ENCODE measurements around the gene MCTP2.

Gene MCTP2

GRCh38 chr15:94323076-94323475 lies 91.7 kb downstream of the MCTP2 start:
- Histone ChIP-seq H3K36me3 (ENCODE audit: insufficient read depth, insufficient read length, low read length) (no peaks in the 10 kb centered on the region), H3K9ac (ENCODE audit: insufficient read length, low read depth) (no peak overlapping the region), H3K4me3 (ENCODE audit: insufficient read length, low read depth) (no peak overlapping the region), H3K27me3 (ENCODE audit: insufficient read depth, insufficient read length) (no peaks in the 10 kb centered on the region), H3K9me3 (ENCODE audit: insufficient read depth, low read length) (no peaks in the 10 kb centered on the region), H3K4me1 (ENCODE audit: insufficient read depth, insufficient read length) (no peaks in the 10 kb centered on the region)
- DNase-seq (ENCODE audit: low read depth, low spot score), result no peak
- TF ChIP-seq SUZ12 (IDR thresholded peaks at IDR 0.05; ENCODE audit: extremely low read depth, insufficient read depth, insufficient read length), result no peak
- TF ChIP-seq ZNF274 (IDR thresholded peaks at IDR 0.05; ENCODE audit: low read depth, low read length), result no peak
- no peak for TF ChIP-seq YY1 (IDR thresholded peaks at IDR 0.05; ENCODE audit: insufficient read depth, insufficient read length)

GRCh38 chr15:94324117-94324826 lies 92.9 kb downstream of the MCTP2 start:
- Histone ChIP-seq H3K4me1 (ENCODE audit: insufficient read depth, insufficient read length) (no peaks in the 10 kb centered on the region), H3K9ac (ENCODE audit: insufficient read length, low read depth) (no peak overlapping the region)

GRCh38 chr15:94324835-94325767 lies 93.7 kb downstream of the MCTP2 start:
- Histone ChIP-seq H3K9me3 (ENCODE audit: insufficient read depth, low read length) (no peaks in the 10 kb centered on the region), H3K4me3 (ENCODE audit: insufficient read length, low read depth) (no peak overlapping the region), H3K9ac (ENCODE audit: insufficient read length, low read depth) (no peak overlapping the region), H3K36me3 (ENCODE audit: insufficient read depth, insufficient read length, low read length) (no peaks in the 10 kb centered on the region), H3K4me1 (ENCODE audit: insufficient read depth, insufficient read length) (no peaks in the 10 kb centered on the region), H3K27me3 (ENCODE audit: insufficient read depth, insufficient read length) (no peaks in the 10 kb centered on the region)
- no peak for TF ChIP-seq SUZ12 (IDR thresholded peaks at IDR 0.05; ENCODE audit: extremely low read depth, insufficient read depth, insufficient read length)
- TF ChIP-seq ZNF274 (IDR thresholded peaks at IDR 0.05; ENCODE audit: low read depth, low read length), result no peak
- TF ChIP-seq YY1 (IDR thresholded peaks at IDR 0.05; ENCODE audit: insufficient read depth, insufficient read length), result no peak
- no peak for DNase-seq (ENCODE audit: low read depth, low spot score)

More at GRCh38 chr15:94324117-94324826, 92.9 kb downstream of the MCTP2 start:
- H3K9me3 ChIP-seq (ENCODE audit: insufficient read depth, low read length), result no peaks in the 10 kb centered on the region
- TF ChIP-seq ZNF274 (IDR thresholded peaks at IDR 0.05; ENCODE audit: low read depth, low read length) (no peak), YY1 (IDR thresholded peaks at IDR 0.05; ENCODE audit: insufficient read depth, insufficient read length) (no peak), SUZ12 (IDR thresholded peaks at IDR 0.05; ENCODE audit: extremely low read depth, insufficient read depth, insufficient read length) (no peak)
- no peaks in the 10 kb centered on the region for H3K36me3 ChIP-seq (ENCODE audit: insufficient read depth, insufficient read length, low read length)
- no peak overlapping the region for H3K4me3 ChIP-seq (ENCODE audit: insufficient read length, low read depth)
- no peaks in the 10 kb centered on the region for H3K27me3 ChIP-seq (ENCODE audit: insufficient read depth, insufficient read length)
- DNase-seq (ENCODE audit: low read depth, low spot score), result peak; percentile 44

- Histone ChIP-seq H3K4me1 (ENCODE audit: insufficient read depth, insufficient read length) (no peaks in the 10 kb centered on the region), H3K9me3 (ENCODE audit: insufficient read depth, low read length) (no peaks in the 10 kb centered on the region), H3K9ac (ENCODE audit: insufficient read length, low read depth) (no peak overlapping the region), H3K4me3 (ENCODE audit: insufficient read length, low read depth) (no peak overlapping the region), H3K36me3 (ENCODE audit: insufficient read depth, insufficient read length, low read length) (no peaks in the 10 kb centered on the region), H3K27me3 (ENCODE audit: insufficient read depth, insufficient read length) (no peaks in the 10 kb centered on the region)
- no peak for DNase-seq (ENCODE audit: low read depth, low spot score)
- TF ChIP-seq ZNF274 (IDR thresholded peaks at IDR 0.05; ENCODE audit: low read depth, low read length), result no peak
- no peak for TF ChIP-seq SUZ12 (IDR thresholded peaks at IDR 0.05; ENCODE audit: extremely low read depth, insufficient read depth, insufficient read length)
- no peak for TF ChIP-seq YY1 (IDR thresholded peaks at IDR 0.05; ENCODE audit: insufficient read depth, insufficient read length)
These were observed 96.1 kb downstream of the MCTP2 start for GRCh38 chr15:94327356-94327936.

GRCh38 chr15:94331731-94332130 lies 100.4 kb downstream of the MCTP2 start:
- Histone ChIP-seq H3K27me3 (ENCODE audit: insufficient read depth, insufficient read length) (no peaks in the 10 kb centered on the region), H3K4me1 (ENCODE audit: insufficient read depth, insufficient read length) (no peaks in the 10 kb centered on the region), H3K9ac (ENCODE audit: insufficient read length, low read depth) (no peak overlapping the region), H3K36me3 (ENCODE audit: insufficient read depth, insufficient read length, low read length) (no peaks in the 10 kb centered on the region), H3K9me3 (ENCODE audit: insufficient read depth, low read length) (no peaks in the 10 kb centered on the region), H3K4me3 (ENCODE audit: insufficient read length, low read depth) (no peak overlapping the region)
- DNase-seq (ENCODE audit: low read depth, low spot score), result no peak
- TF ChIP-seq SUZ12 (IDR thresholded peaks at IDR 0.05; ENCODE audit: extremely low read depth, insufficient read depth, insufficient read length), result no peak
- no peak for TF ChIP-seq YY1 (IDR thresholded peaks at IDR 0.05; ENCODE audit: insufficient read depth, insufficient read length)
- no peak for TF ChIP-seq ZNF274 (IDR thresholded peaks at IDR 0.05; ENCODE audit: low read depth, low read length)

GRCh38 chr15:94335616-94336015 lies 104.3 kb downstream of the MCTP2 start:
- H3K4me3 ChIP-seq (ENCODE audit: insufficient read length, low read depth), result no peak overlapping the region
- H3K9ac ChIP-seq (ENCODE audit: insufficient read length, low read depth), result no peak overlapping the region
- no peaks in the 10 kb centered on the region for H3K36me3 ChIP-seq (ENCODE audit: insufficient read depth, insufficient read length, low read length)
- DNase-seq (ENCODE audit: low read depth, low spot score), result no peak
- no peaks in the 10 kb centered on the region for H3K27me3 ChIP-seq (ENCODE audit: insufficient read depth, insufficient read length)
- no peaks in the 10 kb centered on the region for H3K4me1 ChIP-seq (ENCODE audit: insufficient read depth, insufficient read length)
- TF ChIP-seq ZNF274 (IDR thresholded peaks at IDR 0.05; ENCODE audit: low read depth, low read length) (no peak), SUZ12 (IDR thresholded peaks at IDR 0.05; ENCODE audit: extremely low read depth, insufficient read depth, insufficient read length) (no peak), YY1 (IDR thresholded peaks at IDR 0.05; ENCODE audit: insufficient read depth, insufficient read length) (no peak)
- H3K9me3 ChIP-seq (ENCODE audit: insufficient read depth, low read length), result no peaks in the 10 kb centered on the region
